OCI-LY1 (cell line): ENCODE data around the gene MAP3K7CL.
"Not testable (repeated sequence)": the region's sequence is repeated elsewhere in the genome, so short reads cannot be mapped to it uniquely, and the experiment has no call there.

Experiments
- CTCF ChIP-seq: fragments of 200-600 bp; sonication (generic), shearing (Covaris generic); IDR thresholded peaks from 2 replicates; pipeline ENCODE4 v1.5.1; 2017; ENCODE audit warnings: mild to moderate bottlenecking, antibody characterized with exemption, low read length, moderate library complexity, mixed read lengths
- EZH2 ChIP-seq: fragments of 200-600 bp; sonication (generic), shearing (Covaris generic); IDR thresholded peaks from 2 replicates; pipeline ENCODE4 v1.8.0; 2017; ENCODE audit warnings: borderline replicate concordance, mixed run types, mild to moderate bottlenecking, antibody characterized with exemption, low read length, moderate library complexity, mixed read lengths

GRCh38 chr21:29162825-29163224 is 32.4 kb downstream of the MAP3K7CL start:
- TF ChIP-seq EZH2, CTCF: not testable (repeated sequence)
